ENCODE measurements around the gene ZNF491.

The ZNF491 gene

GRCh38 chr19:11792942-11793341, 5.4 kb upstream of the ZNF491 start:
- H3K4me3 ChIP-seq (replicated peaks; ENCODE audit: insufficient read depth, low read length): no peak overlapping the region
- H3K27me3 ChIP-seq (ENCODE audit: insufficient read depth, poor library complexity, severe bottlenecking): no peaks in the 10 kb centered on the region
- no peak for TF ChIP-seq GABPA (IDR thresholded peaks at IDR 0.05; ENCODE audit: low read depth)
- TF ChIP-seq SPI1 (IDR thresholded peaks at IDR 0.05; ENCODE audit: borderline replicate concordance, low read depth): no peak
- TF ChIP-seq CTCF (IDR thresholded peaks at IDR 0.05; ENCODE audit: insufficient read depth, low read length): no peak
- TF ChIP-seq REST (IDR thresholded peaks at IDR 0.05; ENCODE audit: insufficient replicate concordance, low read depth): no peak
- TF ChIP-seq POLR2AphosphoS5 (IDR thresholded peaks at IDR 0.05; ENCODE audit: low read depth): no peak
- DNase-seq (ENCODE audit: low read depth in 1 of 2, low spot score in 1 of 2): no peak
- H3K27ac ChIP-seq (replicated peaks): no peak overlapping the region

- H3K27ac ChIP-seq (replicated peaks): no peak overlapping the region
- no peak overlapping the region for H3K4me3 ChIP-seq (replicated peaks; ENCODE audit: insufficient read depth, low read length)
- H3K27me3 ChIP-seq (ENCODE audit: insufficient read depth, poor library complexity, severe bottlenecking): no peaks in the 10 kb centered on the region
- TF ChIP-seq SPI1 (IDR thresholded peaks at IDR 0.05; ENCODE audit: borderline replicate concordance, low read depth) (no peak), CTCF (IDR thresholded peaks at IDR 0.05; ENCODE audit: insufficient read depth, low read length) (no peak)
- peak in 1 of 2 experiments; percentile 75 for DNase-seq (ENCODE audit: low read depth in 1 of 2, low spot score in 1 of 2)
These were observed 832 bp upstream of the ZNF491 start for GRCh38 chr19:11797491-11797890.

GRCh38 chr19:11806354-11807098, 8.2 kb downstream of the ZNF491 start:
- DNase-seq (ENCODE audit: low read depth in 1 of 2, low spot score in 1 of 2): no peak
- TF ChIP-seq SPI1 (IDR thresholded peaks at IDR 0.05; ENCODE audit: borderline replicate concordance, low read depth): no peak
- TF ChIP-seq GABPA (IDR thresholded peaks at IDR 0.05; ENCODE audit: low read depth): no peak
- no peak overlapping the region for H3K4me3 ChIP-seq (replicated peaks; ENCODE audit: insufficient read depth, low read length)
- no peak overlapping the region for H3K27ac ChIP-seq (replicated peaks)
- no peaks in the 10 kb centered on the region for H3K27me3 ChIP-seq (ENCODE audit: insufficient read depth, poor library complexity, severe bottlenecking)

- Histone ChIP-seq H3K27ac (replicated peaks) (no peak overlapping the region), H3K4me3 (replicated peaks; ENCODE audit: insufficient read depth, low read length) (no peak overlapping the region), H3K27me3 (ENCODE audit: insufficient read depth, poor library complexity, severe bottlenecking) (no peaks in the 10 kb centered on the region)
- TF ChIP-seq POLR2AphosphoS5 (IDR thresholded peaks at IDR 0.05; ENCODE audit: low read depth) (no peak), CTCF (IDR thresholded peaks at IDR 0.05; ENCODE audit: insufficient read depth, low read length) (no peak), GABPA (IDR thresholded peaks at IDR 0.05; ENCODE audit: low read depth) (no peak), SPI1 (IDR thresholded peaks at IDR 0.05; ENCODE audit: borderline replicate concordance, low read depth) (no peak), REST (IDR thresholded peaks at IDR 0.05; ENCODE audit: insufficient replicate concordance, low read depth) (no peak)
- no peak for DNase-seq (ENCODE audit: low read depth in 1 of 2, low spot score in 1 of 2)
These were observed 8.7 kb downstream of the ZNF491 start for GRCh38 chr19:11807099-11807380.
